Right lobe of liver (tissue), 6 donors: ENCODE results near the gene CACNA1D. TPM values are rescaled to one million over a fixed set of nuclear protein-coding genes. Genes with fewer than 3 reads are reported as not detected.

Experiments used
- ATAC-seq, 4 donors: fragments of 200-7000 bp; cut with Tn5 transposase; one replicate each; pipeline ENCODE4 v1.9.1; 2020; ENCODE audit warnings: mild to moderate bottlenecking in 4 of 4, moderate library complexity in 4 of 4
- DNase-seq, 3 donors: peaks; one replicate each; pipeline ENCODE4 v3.0.0-alpha.2; 2020
- H3K27ac ChIP-seq, 3 donors: fragments of 200-600 bp; one replicate each; pipeline ENCODE4 v1.8.0; 2022
- H3K27me3 ChIP-seq, 2 donors: fragments of 200-600 bp; one replicate each; pipeline ENCODE4 v1.8.0; 2022
- H3K36me3 ChIP-seq, 4 donors: fragments of 200-600 bp; sonication (generic) in 1 of 4; one replicate each; pipeline versions ENCODE4 v1.5.1 to v1.8.0; 2017 to 2022; ENCODE audit warnings: control low read depth in 1 of 4
- H3K4me1 ChIP-seq, 4 donors: fragments of 200-600 bp; sonication (generic) in 1 of 4; one replicate each; pipeline versions ENCODE4 v1.5.1 to v1.8.0; 2017 to 2022; ENCODE audit warnings: control low read depth in 1 of 4
- H3K4me3 ChIP-seq, 3 donors: fragments of 200-600 bp; one replicate each; pipeline ENCODE4 v1.8.0; 2022
- H3K9me3 ChIP-seq, 4 donors: fragments of 200-600 bp; sonication (generic) in 1 of 4; one replicate each; pipeline versions ENCODE4 v1.5.1 to v1.8.0; 2017 to 2022; ENCODE audit warnings: control low read depth in 1 of 4
- CTCF ChIP-seq, 4 donors: fragments of 200-600 bp in 3 of 4; fragments of 450-650 bp in 1 of 4; IDR thresholded peaks; one replicate each; pipeline versions ENCODE4 v1.5.1 to v1.8.0; 2016 to 2022; ENCODE audit warnings: antibody characterized with exemption in 4 of 4, mild to moderate bottlenecking in 2 of 4
- POLR2A ChIP-seq: fragments of 450-650 bp; IDR thresholded peaks from one replicate; pipeline ENCODE4 v1.6.1; 2017; ENCODE audit warnings: antibody characterized with exemption, mild to moderate bottlenecking
- WGBS: methylation state at CpG from one replicate; pipeline ENCODE4 v1.1.6; 2018; ENCODE audit warnings: low coverage, low lambda C conversion rate; ENCODE audit not compliant: insufficient coverage; ENCODE audit errors: missing lambda C conversion rate; 5-methylcytosine and 5-hydroxymethylcytosine counted together
- intact Hi-C, 2 donors: fragments of 100-400 bp; cut with DNase I; formaldehyde crosslinking; loops; one replicate each; pipeline versions ENCODE4 v1.11.2 to v1.14.1; 2022
- total RNA-seq, 6 experiments: library from RNA; depleted of rRNA in 2 of 6; stranded (reverse); fragments of >200 nt in 2 of 6; fragmentation: NEBNext Ultra II Directional in 3 of 6; extraction: Animal tissue kit (Norgen Biotek cat#: 25700) in 3 of 6; gene quantifications; one replicate each; pipeline versions ENCODE4 v1.1.0 to v1.2.4, GENCODE V29; 2016 to 2023
- donor health status: DM: no; HTN: yes; CAD: no.
- donor health status: DM: no; HTN: no; CAD: no.
- donor health status: DM: no; HTN: no; CAD: no.
- donor health status: DM: no; HTN: yes; CAD: no.
- donor health status: DM: no; HTN: yes; CAD: no.

Gene CACNA1D
- total RNA-seq, 6 experiments from 2014 or later = 5.5 to 12.7 (median 9.3) TPM

- peak; percentile 18 to 42 (median 30) for ATAC-seq
- Histone ChIP-seq H3K27me3 (no peaks in the 10 kb centered on the region), H3K36me3 (peaks cover 0 to 15% (median 8%) of the 10 kb centered on the region in 4 donors), H3K9me3 (no peaks in the 10 kb centered on the region), H3K4me1 (peaks cover 0 to 31% (median 13%) of the 10 kb centered on the region in 4 donors), H3K4me3 (peak overlapping the region in 2 of 3 donors; percentile 74 to 76), H3K27ac (peak overlapping the region; percentile 97 to 100 (median 99))
- intact Hi-C loops = no loop called here
- DNase-seq = peak; percentile 51 to 75 (median 75)
- no peak for TF ChIP-seq POLR2A
- no peak for TF ChIP-seq CTCF (IDR thresholded peaks at IDR 0.05)
- WGBS = 28% methylated on average over 6 of the region's 10 CpGs
Measured at GRCh38 chr3:53843195-53844177, 349.1 kb downstream of the CACNA1D start.

- DNase-seq (peak in 1 of 3 donors; percentile 63), ATAC-seq (peak; percentile 1 to 6 (median 3))
- Histone ChIP-seq H3K27ac (peak overlapping the region; percentile 97 to 100 (median 99)), H3K9me3 (no peaks in the 10 kb centered on the region), H3K4me3 (peak overlapping the region; percentile 64 to 76 (median 74)), H3K27me3 (no peaks in the 10 kb centered on the region), H3K36me3 (peaks cover 0 to 6% (median 2%) of the 10 kb centered on the region in 4 donors), H3K4me1 (peaks cover 0 to 31% (median 13%) of the 10 kb centered on the region in 4 donors)
- no peak for TF ChIP-seq CTCF (IDR thresholded peaks at IDR 0.05)
- WGBS = 21% methylated on average over 8 of the region's 9 CpGs
- intact Hi-C loops = no loop called here
Measured at GRCh38 chr3:53844262-53845102, 350.1 kb downstream of the CACNA1D start.

GRCh38 chr3:53845103-53845880 lies 350.9 kb downstream of the CACNA1D start:
- no peaks in the 10 kb centered on the region for H3K9me3 ChIP-seq
- H3K4me3 ChIP-seq = peak overlapping the region; percentile 64 to 76 (median 74)
- 4% methylated on average over 12 of the region's 25 CpGs for WGBS
- ATAC-seq = peak in 1 of 4 donors; percentile 7
- H3K27ac ChIP-seq = peak overlapping the region; percentile 97 to 100 (median 99)
- H3K36me3 ChIP-seq = no peaks in the 10 kb centered on the region
- peaks cover 0 to 31% (median 13%) of the 10 kb centered on the region in 4 donors for H3K4me1 ChIP-seq
- TF ChIP-seq CTCF (IDR thresholded peaks at IDR 0.05) (peak in 3 of 4 donors; percentile 14 to 19 (median 16)), POLR2A (no peak)
- intact Hi-C loops = no loop called here
- H3K27me3 ChIP-seq = no peaks in the 10 kb centered on the region
- peak in 1 of 3 donors; percentile 62 for DNase-seq

GRCh38 chr3:53845881-53846133 lies 351.4 kb downstream of the CACNA1D start:
- Histone ChIP-seq H3K27me3 (no peaks in the 10 kb centered on the region), H3K27ac (peak overlapping the region; percentile 97 to 100 (median 99)), H3K9me3 (no peaks in the 10 kb centered on the region), H3K4me3 (peak overlapping the region; percentile 64 to 76 (median 74)), H3K4me1 (peaks cover 0 to 31% (median 13%) of the 10 kb centered on the region in 4 donors), H3K36me3 (no peaks in the 10 kb centered on the region)
- DNase-seq = no peak
- intact Hi-C loops = no loop called here
- TF ChIP-seq POLR2A = no peak
- no peak for TF ChIP-seq CTCF (IDR thresholded peaks at IDR 0.05)
- no peak for ATAC-seq
- 0% methylated on average over 1 of the region's 34 CpGs for WGBS
